Adipocyte (in vitro differentiated cells): ENCODE results near the gene PDE7B.
A peak's percentile ranks its signal among the peaks of the same experiment; 100 is the strongest.

ENCODE experiments used
- DNase-seq: peaks from one replicate; pipeline ENCODE4 v3.0.0-alpha.2; 2015; ENCODE audit warnings: low read depth
- H3K27me3 ChIP-seq: replicated peaks from 2 replicates; pipeline ENCODE4 v1.7.0; 2013; ENCODE audit warnings: mild to moderate bottlenecking, low read length, moderate library complexity; ENCODE audit not compliant: control insufficient read depth, insufficient read depth
- H3K36me3 ChIP-seq: 2 replicates; pipeline ENCODE4 v1.7.0; 2013; ENCODE audit warnings: low read length, mild to moderate bottlenecking, moderate library complexity; ENCODE audit not compliant: control insufficient read depth, insufficient read depth, severe bottlenecking
- H3K4me1 ChIP-seq: 2 replicates; pipeline ENCODE4 v1.7.0; 2013; ENCODE audit warnings: mild to moderate bottlenecking, low read length, moderate library complexity; ENCODE audit not compliant: control insufficient read depth, insufficient read depth
- H3K4me3 ChIP-seq: 2 replicates; pipeline ENCODE4 v1.7.0; 2013; ENCODE audit warnings: mild to moderate bottlenecking, low read length, moderate library complexity
- H3K9ac ChIP-seq: 2 replicates; pipeline ENCODE4 v1.7.0; 2013; ENCODE audit warnings: mild to moderate bottlenecking, low read length, moderate library complexity
- H3K9me3 ChIP-seq: 2 replicates; pipeline ENCODE4 v1.7.0; 2013; ENCODE audit warnings: mild to moderate bottlenecking, low read length, moderate library complexity; ENCODE audit not compliant: control insufficient read depth

The PDE7B gene

DNA sequence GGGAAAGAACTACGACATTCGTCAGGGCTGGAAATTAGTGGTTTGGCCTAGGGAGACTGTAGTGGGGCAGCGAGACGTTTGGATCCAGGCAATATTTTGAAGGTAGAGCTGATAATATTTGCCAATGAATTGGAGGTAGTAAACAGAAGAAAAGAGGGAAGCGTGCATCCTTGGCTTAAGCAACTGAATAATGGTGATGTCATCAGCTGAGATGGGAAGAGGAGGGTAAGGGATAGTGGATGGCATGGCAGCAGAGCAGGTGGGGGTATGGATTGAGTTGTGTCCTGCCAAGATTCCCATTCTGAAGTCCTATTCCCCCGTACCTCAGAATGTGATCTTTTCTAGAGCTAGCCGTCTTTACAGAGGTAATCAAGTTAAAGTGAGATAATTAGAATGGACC, 119.2 kb downstream of the PDE7B start:
- Histone ChIP-seq H3K9me3 (no peaks in the 10 kb centered on the region), H3K27me3 (no peaks in the 10 kb centered on the region), H3K9ac (no peak overlapping the region), H3K4me1 (peaks cover 4% of the 10 kb centered on the region), H3K4me3 (no peak overlapping the region), H3K36me3 (no peaks in the 10 kb centered on the region)
- no peak for DNase-seq

DNA sequence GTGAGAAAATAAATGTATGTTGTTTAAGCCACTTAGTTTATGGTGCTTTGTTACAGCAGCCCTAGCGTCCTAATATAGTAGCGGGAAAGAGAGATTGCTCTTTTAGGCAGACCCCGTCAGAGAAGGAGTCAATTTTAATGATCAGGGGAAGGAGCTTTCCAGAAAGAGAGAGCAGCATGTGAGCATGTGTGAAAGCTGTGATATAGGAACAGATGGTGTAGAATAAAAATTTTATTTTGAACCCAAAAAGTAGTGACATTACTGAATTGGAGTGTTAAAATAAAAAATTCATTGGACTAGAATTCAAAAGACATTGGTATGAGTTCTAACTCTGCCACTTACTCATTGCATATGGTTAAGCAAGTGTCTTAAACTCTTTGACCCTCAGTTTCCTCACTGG, 119.8 kb downstream of the PDE7B start:
- Histone ChIP-seq H3K4me3 (no peak overlapping the region), H3K36me3 (no peaks in the 10 kb centered on the region), H3K4me1 (peaks cover 4% of the 10 kb centered on the region), H3K27me3 (no peaks in the 10 kb centered on the region), H3K9ac (no peak overlapping the region), H3K9me3 (no peaks in the 10 kb centered on the region)
- no peak for DNase-seq

DNA sequence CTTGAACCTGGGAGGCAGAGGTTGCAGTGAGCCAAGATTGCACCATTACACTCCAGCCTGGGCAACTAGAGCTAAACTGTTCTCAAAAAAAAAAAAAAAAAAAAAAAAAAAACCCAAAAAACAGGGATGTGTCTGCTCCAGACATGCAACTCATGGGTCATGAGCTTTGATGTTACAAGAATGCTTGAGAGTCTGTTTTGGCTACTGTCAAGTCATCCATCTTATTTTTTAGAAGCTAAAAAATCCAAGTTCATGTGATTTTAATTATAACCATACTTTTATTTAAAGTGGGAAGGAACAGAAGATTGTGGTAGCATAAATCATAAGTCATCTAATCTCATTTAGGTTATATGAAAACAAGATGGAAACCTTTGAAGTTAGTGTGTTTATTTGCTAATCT, 120.6 kb downstream of the PDE7B start:
- Histone ChIP-seq H3K27me3 (no peaks in the 10 kb centered on the region), H3K4me1 (peaks cover 4% of the 10 kb centered on the region), H3K36me3 (no peaks in the 10 kb centered on the region), H3K4me3 (no peak overlapping the region), H3K9me3 (no peaks in the 10 kb centered on the region), H3K9ac (no peak overlapping the region)
- DNase-seq, result no peak

DNA sequence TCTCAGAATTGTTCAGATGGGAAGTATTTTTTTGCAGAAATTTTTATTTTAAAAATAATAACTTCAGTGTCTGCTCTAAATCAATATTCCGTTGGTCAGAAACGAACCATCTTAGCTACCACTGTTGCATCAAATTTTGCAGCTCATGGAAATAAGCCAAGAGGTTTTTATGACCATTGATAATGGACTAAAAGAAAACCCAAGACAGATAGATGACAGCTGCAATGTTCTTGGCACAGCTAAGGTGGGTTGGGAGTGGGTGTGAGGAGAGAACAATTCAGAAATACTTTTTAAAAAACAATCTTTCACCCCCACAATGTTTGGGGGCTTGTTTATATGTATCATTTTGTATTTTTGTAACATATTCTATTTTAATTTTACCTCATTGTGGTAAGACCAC, 121.1 kb downstream of the PDE7B start:
- Histone ChIP-seq H3K4me1 (peaks cover 4% of the 10 kb centered on the region), H3K4me3 (no peak overlapping the region), H3K36me3 (no peaks in the 10 kb centered on the region), H3K27me3 (no peaks in the 10 kb centered on the region), H3K9ac (no peak overlapping the region), H3K9me3 (no peaks in the 10 kb centered on the region)
- no peak for DNase-seq

DNA sequence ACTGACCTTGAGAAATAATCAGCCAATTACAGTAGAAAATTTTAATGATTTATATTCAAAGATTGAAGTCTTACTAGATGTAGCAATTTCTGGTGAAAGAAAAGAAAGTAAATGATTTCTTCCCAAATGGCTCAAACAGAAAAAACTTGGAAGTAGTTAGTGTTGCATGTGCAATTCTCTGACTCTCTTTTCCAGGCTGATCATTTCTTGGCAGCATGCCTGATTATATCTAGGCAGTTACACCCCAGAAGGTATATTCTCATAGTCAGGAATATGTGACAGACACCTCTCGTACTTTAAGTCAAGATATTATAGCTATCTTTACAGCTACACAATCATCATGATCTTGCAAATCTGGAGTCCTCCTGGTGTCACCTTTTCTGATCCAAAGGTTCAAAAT, 122.9 kb downstream of the PDE7B start:
- Histone ChIP-seq H3K36me3 (no peaks in the 10 kb centered on the region), H3K9ac (no peak overlapping the region), H3K4me3 (no peak overlapping the region), H3K27me3 (no peaks in the 10 kb centered on the region), H3K4me1 (peaks cover 4% of the 10 kb centered on the region), H3K9me3 (no peaks in the 10 kb centered on the region)
- DNase-seq, result peak; percentile 25

DNA sequence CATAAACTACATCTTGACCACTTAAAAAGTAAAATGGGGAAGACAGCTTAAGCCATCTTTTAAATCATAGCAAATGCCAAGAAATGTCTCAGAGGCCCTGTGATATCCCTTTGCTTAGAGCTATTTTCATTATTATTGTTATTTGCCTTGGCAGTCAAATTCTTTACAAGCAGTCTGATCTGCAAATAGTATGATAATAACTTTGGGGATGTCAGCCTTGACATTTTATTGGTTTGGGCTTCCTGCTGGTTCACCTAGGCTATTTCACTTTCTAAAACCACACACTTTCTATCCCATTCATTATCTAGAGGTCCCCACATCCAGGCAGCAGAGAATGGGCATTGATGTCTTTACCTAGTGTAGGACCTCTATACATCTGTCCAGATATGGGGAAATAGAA, 125.1 kb downstream of the PDE7B start:
- Histone ChIP-seq H3K4me3 (no peak overlapping the region), H3K9ac (no peak overlapping the region), H3K9me3 (no peaks in the 10 kb centered on the region), H3K4me1 (peaks cover 4% of the 10 kb centered on the region), H3K27me3 (no peaks in the 10 kb centered on the region), H3K36me3 (no peaks in the 10 kb centered on the region)
- no peak for DNase-seq

DNA sequence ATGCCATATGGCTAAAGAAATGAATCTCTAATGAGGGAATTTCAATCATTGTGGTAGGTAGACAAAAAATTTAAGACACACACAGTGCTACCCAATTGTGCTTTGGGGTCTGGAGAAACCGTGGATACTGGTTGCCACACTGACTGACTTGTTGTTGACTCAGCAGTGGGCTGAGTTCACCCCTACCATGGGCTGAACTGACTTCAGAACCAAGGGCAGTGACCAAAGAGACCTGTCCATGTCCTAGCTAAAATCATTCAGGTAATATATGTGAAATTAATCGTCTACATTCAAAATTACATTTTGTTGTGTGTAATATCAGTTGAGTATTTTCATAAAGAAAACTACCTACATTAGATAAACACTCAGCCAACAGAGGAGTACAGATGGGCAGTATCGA, 131.6 kb downstream of the PDE7B start:
- Histone ChIP-seq H3K9ac (no peak overlapping the region), H3K27me3 (no peaks in the 10 kb centered on the region), H3K36me3 (no peaks in the 10 kb centered on the region), H3K4me1 (peaks cover 8% of the 10 kb centered on the region), H3K4me3 (no peak overlapping the region), H3K9me3 (no peaks in the 10 kb centered on the region)
- no peak for DNase-seq

DNA sequence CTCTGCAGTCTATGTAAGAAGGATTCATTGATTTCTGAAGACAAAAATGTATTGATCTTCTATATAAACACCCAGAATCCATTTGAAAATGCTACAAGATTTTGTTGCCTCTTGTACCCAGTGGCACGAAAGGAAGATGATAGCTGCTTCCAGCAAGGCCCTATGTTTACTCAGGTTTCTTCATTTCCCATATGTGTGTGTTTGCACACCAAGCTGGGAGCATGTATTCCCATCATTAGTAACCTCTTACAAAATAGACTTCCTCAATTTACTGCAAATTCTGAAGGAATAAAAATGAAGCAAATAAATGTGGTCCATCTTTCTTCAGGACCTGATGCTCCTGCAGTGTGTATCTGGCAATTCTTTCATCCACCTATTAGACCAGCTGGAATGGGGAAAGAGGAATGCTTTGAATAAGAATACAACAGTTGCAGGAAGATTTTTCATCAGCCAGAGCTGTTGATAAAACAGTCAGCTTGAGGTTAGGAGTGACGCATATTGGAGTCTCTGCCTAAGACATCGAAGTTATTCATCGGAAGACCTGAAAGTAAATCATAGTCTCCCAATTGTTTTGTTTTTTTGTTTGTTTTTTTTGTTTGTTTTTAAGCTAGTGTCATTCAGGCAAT, 132.3 kb downstream of the PDE7B start:
- Histone ChIP-seq H3K36me3 (no peaks in the 10 kb centered on the region), H3K9ac (no peak overlapping the region), H3K27me3 (no peaks in the 10 kb centered on the region)

DNA sequence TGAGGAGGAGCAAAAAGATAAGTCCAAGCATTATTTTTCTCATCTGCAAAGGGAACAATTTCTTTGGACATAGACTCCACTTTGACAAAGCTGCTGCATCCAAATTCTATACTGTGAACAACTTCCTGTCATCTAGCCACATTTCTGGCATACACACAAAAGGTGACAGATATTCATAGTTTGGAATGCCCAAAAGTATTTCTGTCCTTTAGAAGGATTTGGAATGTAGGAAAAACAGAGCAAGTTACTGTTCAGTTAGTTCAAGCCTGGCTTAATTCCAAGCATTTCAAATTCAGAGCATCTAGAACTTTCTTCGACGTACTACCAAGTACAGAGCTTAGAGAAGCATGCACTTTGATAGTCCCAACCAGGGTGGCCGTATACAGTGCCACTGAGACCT, 134.0 kb downstream of the PDE7B start:
- DNase-seq, result peak; percentile 24
- Histone ChIP-seq H3K36me3 (no peaks in the 10 kb centered on the region), H3K27me3 (no peaks in the 10 kb centered on the region), H3K9me3 (no peaks in the 10 kb centered on the region), H3K9ac (no peak overlapping the region), H3K4me1 (peaks cover 8% of the 10 kb centered on the region), H3K4me3 (no peak overlapping the region)

More for the DNA sequence above, 132.3 kb downstream of the PDE7B start:
- Histone ChIP-seq H3K9me3 (no peaks in the 10 kb centered on the region), H3K4me3 (no peak overlapping the region), H3K4me1 (peaks cover 8% of the 10 kb centered on the region)
- no peak for DNase-seq

DNA sequence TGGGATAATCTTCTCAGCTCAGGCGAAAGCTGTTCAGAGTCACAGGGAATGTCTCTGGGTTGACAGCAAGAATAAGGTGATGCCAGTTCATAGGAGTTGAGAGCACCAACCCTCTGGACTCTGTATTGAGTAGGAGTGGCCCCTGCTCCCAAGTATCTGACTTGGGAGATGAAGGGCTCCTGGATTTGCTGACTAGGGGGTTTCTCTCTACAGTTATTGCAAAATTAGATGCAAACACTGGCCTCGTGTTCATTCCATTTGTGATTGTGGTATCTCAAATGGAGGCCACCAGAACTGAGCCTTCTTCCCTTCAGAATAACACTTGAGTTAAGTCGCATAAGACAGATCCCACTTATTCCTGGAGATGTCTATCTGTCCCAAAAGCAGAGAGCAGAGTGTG, 135.7 kb downstream of the PDE7B start:
- no peak for DNase-seq
- Histone ChIP-seq H3K4me3 (no peak overlapping the region), H3K4me1 (peaks cover 9% of the 10 kb centered on the region), H3K27me3 (no peaks in the 10 kb centered on the region), H3K9ac (no peak overlapping the region), H3K36me3 (no peaks in the 10 kb centered on the region), H3K9me3 (no peaks in the 10 kb centered on the region)

DNA sequence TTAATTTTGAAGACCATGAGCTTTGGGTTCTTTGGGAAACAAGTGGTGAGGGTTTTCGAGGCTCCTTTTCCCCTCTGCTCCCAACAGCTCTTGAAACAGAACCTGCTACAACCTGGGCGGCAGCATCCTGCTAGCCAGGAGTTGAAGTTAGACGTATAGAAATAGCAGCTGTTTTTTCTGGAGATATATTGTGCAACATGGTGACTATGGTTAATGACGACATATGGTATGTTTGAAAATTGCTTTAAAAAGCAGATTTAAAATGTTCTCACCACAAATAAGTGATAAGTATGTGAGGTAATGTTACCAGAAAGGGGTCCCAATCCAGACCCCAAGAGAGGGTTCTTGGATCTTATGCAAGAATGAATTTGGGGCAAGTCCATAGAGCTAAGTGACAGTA, 138.9 kb downstream of the PDE7B start:
- no peak for DNase-seq
- Histone ChIP-seq H3K36me3 (no peaks in the 10 kb centered on the region), H3K4me3 (no peak overlapping the region), H3K27me3 (no peaks in the 10 kb centered on the region), H3K9me3 (no peaks in the 10 kb centered on the region), H3K9ac (no peak overlapping the region), H3K4me1 (peaks cover 22% of the 10 kb centered on the region)

DNA sequence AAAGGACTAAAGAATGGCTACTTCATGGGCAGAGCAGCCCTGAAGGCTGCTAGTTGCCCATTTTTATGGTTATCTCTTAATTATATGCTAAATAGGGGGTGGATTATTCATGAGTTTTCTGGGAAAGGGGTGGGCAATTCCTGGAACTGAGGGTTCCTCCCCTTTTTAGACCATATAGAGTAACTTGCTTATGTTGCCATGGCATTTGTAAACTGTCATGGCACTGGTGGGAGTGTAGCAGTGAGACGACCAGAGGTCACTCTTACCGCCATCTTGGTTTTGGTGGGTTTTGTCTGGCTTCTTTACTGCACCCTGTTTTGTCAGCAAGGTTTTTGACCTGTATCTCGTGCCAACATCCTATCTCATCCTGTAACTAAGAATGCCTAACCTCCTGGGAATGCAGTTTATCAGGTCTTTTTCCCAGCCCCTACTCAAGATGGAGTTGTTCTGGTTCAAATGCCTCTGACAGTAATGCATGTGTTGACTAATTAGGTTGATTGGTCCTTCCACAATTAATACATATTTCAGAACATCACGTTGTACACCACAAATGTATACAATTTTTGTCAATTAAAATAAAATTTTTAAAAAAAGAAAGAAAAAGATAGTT, 139.5 kb downstream of the PDE7B start:
- Histone ChIP-seq H3K4me3 (no peak overlapping the region), H3K9me3 (no peaks in the 10 kb centered on the region), H3K27me3 (no peaks in the 10 kb centered on the region), H3K36me3 (no peaks in the 10 kb centered on the region), H3K4me1 (peaks cover 22% of the 10 kb centered on the region), H3K9ac (no peak overlapping the region)
- no peak for DNase-seq
